NOMO-1 treated with dmso at 0.1 percent for 144 hours (cell line): ENCODE results near the gene RPL7A.
"Not testable (repeated sequence)": the region's sequence is repeated elsewhere in the genome, so short reads cannot be mapped to it uniquely, and the experiment has no call there.

ENCODE experiments used
- DNase-seq: peaks from one replicate; lab custom pipeline; 2025; ENCODE audit not compliant: unreplicated experiment; lab: John Stamatoyannopoulos, UW

RPL7A gene

DNA sequence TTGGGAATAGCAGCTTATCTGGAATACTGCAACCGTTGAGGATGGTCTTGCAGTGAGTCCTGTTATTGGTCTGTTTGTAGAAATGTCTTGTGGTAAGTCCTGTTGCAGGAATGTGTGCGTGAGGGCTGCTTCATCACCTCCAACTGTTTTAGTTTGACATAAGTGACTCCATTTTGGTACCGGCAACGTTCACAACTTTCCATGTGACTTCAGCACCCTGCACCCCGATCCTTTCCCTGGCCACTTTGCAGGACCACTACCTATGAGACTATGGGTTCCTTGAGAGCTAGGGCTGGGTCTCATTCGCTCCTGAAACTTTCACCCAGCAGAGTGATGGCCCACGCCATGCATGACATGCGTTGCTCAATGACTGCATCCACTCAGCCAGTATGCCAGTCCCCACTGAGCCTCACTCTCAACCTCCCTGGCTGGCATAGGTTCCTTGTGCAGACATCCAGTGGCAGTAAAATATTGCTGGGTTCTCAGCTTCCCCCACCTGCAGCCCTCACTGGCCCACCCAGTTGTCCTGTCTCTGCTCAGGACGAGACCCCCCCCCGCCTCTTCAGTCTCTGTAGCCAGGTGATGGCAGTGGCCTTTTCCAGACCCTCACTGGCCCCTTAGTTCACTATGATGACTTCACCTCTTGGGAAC lies 20.1 kb upstream of the RPL7A start:
- DNase-seq = no peak

DNA sequence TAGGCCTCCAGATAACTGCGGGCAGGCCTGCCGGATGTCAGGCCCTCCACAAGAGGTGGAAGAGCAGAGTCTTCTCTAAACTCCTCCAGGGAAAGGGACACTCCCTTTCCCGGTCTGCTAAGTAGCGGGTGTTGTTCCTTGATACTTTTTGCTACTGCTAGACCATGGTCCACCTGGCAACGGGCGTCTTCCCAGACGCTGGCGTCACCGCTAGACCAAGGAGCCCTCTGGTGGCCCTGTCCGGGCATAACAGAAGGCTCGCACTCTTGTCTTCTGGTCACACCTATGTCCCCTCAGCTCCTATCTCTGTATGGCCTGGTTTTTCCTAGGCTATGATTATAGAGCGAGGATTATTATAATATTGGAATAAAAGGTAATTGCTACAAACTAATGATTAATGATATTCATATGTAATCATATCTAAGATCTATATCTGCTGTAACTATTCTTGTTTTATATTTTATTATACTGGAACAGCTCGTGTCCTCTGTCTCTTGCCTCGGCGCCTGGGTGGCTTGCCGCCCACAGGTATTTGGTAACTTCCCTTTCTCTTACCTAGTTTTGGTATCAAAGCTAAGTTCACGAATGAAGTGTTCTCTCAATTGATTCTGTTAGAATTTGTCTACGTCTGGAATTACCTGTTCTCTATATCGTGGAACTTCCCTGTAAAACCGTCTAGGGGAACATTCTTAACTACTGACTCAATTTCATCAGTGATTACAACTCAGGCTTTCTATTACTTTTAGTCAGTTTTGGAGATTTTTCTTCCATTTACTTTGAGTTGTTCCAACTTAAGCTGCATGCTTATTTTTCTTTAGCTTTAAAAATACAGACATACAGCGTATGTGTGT lies 18.5 kb upstream of the RPL7A start:
- not testable (repeated sequence) for DNase-seq

GRCh38 chr9:133331221-133331620 lies 16.8 kb upstream of the RPL7A start:
- no peak for DNase-seq

- DNase-seq = no peak
Measured at GRCh38 chr9:133331641-133332380, 16.2 kb upstream of the RPL7A start.

DNA sequence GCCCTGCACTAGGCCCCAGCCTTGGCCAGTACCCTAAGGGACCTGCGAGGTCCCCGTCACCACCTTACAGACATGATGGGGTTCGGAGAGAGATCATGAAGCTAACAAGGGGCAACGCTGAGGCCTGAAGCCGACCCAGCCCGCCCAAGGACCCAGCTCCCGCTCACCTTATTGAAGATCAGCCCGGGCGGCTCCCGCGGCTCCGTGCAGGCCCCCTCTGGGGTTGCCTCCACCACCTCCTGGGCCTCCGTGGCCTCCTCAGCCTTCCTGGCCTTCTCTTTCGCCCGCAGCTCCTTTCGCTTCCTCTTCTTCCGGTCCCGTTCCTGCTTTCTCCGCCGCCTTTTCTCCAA lies 15.7 kb upstream of the RPL7A start:
- no peak for DNase-seq

DNA sequence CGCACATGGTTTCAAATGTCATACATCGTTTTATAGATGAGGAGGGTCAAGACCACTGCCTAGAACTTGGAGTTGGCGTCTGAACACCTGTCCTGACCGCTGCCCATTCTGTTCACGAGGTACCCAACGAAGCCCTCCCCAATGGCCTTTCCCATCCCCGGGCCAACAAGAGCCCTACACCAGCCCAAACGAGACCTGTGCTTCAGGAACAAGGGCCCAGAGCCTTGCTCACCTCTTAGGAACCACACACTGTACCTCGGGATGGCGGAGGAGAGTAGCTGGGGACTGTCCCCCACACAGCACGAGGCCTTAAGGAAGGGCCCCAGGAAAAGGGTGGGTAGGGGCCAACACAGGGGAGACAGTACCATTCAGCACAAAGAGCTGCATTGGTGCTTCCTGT lies 15.0 kb upstream of the RPL7A start:
- no peak for DNase-seq

DNA sequence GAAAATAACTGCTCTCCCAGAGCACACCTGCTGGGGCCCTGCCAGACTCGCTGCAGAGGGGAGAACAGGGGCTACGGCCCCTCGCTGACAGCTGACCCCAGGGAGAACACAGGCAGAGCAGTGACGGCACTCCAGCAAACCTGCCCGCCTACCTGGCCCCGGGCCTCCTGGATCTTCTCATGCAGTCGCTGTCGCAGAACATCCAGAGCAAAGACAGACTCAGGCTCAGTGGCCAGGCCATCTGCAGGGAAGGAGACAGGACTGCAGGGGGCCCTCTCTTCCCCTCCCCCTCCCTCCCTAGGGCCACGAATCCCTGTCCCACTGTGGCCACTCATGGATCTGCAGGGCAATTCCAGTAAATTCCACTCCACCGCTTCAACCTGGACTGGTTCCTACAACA lies 14.5 kb upstream of the RPL7A start:
- DNase-seq = no peak

DNA sequence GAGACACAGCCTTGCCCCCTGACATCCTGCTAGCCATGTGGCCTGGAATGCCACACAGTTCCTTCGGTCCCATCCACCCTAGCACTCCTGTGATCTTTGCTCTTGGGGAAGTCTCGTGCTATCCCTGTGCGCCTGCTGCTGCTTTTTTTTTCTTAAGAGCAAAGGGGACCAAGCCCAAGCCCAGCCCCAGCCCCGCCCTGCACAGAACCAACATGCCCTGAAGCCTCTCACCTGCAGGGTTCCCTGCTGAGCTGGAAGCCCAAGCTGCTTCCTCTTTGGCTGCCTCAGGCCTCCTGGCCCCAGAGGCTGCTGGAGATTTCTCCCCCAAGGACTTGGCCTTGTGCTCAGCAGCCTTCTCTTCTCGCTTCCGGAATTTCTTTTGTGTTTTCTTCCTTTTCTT lies 13.9 kb upstream of the RPL7A start:
- DNase-seq = no peak

DNA sequence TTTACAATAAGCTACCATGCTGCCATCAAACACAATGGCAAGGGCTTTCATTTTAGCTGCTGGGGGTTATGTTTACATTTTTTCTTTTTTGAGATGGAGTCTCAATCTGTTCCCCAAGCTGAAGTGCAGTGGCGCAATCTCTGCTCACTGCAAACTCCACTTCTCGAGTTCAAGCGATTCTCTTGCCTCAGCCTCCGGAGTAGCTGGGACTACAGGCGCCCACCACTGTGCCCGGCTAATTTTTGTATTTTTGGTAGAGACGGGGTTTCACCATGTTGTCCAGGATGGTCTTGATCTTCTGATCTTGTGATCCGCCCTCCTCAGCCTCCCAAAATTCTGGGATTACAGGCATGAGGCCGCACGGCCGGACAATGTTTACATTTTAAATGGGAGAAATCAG lies 13.1 kb upstream of the RPL7A start:
- not testable (repeated sequence) for DNase-seq

DNA sequence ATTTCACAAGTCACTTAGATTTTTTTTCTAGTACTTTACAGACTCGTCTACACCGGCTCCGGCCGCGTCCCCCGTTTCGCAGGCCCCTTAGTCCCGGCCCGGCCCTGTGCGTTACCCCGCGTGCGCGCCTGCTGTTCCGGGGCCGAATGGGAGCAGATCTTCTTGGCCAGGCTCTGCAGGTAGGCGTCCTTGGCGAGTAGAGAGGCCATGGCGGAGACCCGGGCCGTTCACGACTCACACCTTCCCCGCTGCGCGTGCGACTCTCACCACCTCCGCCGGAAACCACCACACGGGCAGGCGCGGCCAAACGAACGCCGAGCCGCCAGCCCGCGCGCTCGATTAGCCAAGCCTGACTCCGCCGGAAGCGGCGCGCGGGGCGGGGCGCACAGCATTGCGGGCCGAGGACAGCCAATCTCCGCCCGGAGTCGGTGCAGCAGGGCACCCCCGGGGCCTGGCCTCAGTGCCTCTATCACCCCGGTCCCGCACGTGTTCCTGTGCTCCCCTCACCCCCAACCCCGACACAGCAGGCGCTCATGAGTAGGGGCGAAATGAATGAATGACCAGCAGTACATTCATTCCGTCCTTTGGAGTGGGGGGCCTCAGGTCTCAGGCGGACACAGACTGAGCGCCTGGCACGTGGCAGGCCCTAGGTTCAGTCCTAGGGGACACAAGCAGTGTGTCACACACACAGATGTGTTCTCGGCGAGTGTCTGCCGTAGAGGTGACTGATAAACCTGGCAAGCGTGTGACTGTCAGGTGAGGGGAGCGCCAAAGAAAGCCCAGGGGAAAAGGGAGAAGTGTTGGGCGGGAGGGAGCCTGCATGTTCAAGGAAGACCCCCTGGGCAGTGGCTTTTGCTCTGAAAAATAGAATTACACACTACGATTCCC lies 11.8 kb upstream of the RPL7A start, which contains the start of gene SURF6:
Gene SURF6, minus strand, starts transcription at position 265 of the 888 bp plus-strand sequence. Its CDS starts 56 bp downstream, at position 209.
- DNase-seq = peak; percentile 92

DNA sequence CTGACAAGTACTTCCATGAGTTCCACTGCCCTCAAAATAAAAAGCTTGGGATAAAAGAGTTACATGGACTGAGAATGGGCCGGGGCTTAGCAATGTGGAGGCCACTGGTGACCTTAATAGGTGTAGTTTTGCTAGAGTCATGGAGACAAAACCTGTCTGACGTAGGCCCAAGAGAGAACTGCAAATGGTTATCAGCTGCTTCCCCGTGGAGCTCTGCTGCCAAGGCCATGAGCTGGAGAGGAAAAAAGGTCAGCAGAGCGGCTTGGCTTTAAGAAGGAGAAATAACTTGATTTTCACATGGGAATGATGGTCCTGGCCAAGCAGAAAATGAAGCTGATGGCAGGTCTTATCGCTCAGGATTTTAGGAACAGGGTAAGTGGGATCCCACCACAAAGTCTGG lies 8.4 kb upstream of the RPL7A start:
- DNase-seq = no peak

GRCh38 chr9:133340256-133340655 lies 7.8 kb upstream of the RPL7A start:
- no peak for DNase-seq

DNA sequence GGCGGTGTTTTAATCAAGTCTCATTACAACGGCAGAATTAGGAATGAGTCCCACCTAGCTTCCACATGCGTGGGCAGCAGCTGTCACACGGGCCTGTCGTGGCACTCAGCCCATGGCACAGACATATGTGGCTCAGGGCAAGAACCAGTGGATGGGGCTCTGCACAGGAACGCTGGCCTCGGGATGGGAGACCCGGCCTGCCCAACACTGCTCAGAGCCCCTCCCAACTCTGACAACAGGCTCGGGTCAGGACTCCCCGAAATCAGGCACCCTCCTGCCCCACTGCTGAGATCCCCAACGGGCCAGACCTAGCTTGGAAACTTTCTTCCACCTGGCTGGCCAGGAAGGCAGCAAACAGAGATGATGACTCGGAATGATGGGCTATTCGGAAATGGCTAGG lies 7.1 kb upstream of the RPL7A start:
- no peak for DNase-seq

- DNase-seq = no peak
Measured at GRCh38 chr9:133341369-133342068, 6.5 kb upstream of the RPL7A start.

DNA sequence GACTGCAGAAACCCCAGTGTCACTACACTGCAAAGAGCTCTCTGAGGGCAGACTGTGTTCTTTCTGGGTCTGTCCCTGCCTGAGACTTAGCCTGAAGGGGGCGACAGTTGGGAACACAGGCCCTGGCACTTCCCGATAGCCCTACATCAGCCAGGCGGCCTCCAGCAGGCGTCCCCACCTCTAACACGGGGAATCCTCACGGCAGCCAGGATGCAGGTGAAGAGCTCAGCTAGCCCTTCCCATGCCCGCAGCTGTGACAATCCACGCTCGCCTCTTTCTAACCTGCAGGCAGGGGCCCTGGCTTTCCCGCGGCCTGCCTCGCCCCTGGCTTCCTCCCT lies 6.0 kb upstream of the RPL7A start:
- DNase-seq = no peak

GRCh38 chr9:133342570-133342969 lies 5.4 kb upstream of the RPL7A start:
- no peak for DNase-seq

- DNase-seq = no peak
Measured at GRCh38 chr9:133344071-133344470, 3.9 kb upstream of the RPL7A start.

DNA sequence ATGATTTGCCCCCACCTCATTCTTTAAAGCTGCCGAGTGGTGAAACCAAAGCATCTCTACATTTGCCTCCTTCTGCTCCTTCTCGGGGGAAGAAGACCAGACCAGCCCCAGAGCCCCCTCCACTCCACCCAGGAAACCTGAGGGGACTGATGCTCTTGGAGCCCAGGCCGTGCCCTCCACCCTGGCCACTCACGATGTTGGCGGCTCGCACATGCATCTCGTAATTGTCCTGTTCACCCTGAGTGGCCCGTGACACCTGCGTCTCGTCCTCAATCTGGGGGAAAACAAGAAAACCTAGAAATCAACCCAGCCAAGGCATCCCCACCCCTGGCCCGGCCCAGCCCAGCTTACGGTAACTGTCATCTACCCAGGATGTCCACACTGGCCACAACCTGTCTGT lies 3.0 kb upstream of the RPL7A start:
- DNase-seq = no peak

DNA sequence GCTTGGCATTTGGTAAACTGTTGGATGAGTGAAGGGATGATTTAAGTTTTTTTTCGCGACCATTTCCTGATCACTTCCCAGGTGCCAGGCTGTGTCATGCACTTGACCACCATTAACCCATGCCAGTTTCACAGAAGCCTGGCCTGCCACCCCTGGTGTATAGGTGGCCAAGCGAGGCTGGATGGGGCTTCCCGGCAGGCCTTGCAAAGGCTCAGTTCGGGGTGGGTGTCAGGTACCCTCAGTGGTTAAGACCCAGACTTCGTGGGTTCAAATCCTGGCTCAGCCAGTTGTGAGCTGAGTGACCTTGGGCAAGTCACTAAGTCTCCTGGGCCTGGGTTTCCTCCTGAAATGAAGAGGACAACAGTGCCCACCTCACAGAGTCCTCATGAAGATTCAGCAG lies 2.4 kb upstream of the RPL7A start:
- no peak for DNase-seq

GRCh38 chr9:133346021-133346785 lies 1.8 kb upstream of the RPL7A start:
- DNase-seq = no peak
